Measurements from ENCODE around the gene NPRL2.

Gene NPRL2

DNA sequence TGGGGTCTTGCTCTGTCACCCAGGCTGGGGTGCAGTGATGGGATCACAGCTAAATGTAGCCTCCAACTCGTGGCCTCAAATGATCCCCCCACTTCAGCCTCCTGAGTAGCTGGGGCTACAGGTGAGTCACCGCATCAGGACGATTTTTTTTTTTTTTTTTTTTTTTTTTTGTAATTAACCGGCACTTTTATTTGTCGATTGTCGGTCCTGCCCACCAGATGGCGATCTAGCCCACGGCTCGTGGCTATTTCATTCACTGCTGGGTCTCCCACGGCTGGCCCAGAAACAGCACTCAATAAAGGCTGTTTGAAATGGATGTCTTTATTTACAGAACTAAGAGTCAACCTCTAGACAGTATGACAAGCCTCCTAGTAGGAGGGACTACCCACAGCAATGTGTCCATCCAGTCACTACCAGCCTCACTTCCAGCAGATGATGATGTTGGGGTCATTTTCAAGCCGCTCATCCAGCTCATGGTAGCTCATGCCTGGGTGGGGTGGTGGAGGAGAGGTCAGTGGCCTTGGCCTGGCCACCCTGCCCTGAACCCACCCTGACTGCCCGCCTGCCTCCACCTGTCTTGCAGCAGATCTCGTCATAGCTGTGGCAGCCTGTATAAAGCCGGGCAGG lies 3.3 kb downstream of the NPRL2 start:
- peak; percentile 27 for DNase-seq

DNA sequence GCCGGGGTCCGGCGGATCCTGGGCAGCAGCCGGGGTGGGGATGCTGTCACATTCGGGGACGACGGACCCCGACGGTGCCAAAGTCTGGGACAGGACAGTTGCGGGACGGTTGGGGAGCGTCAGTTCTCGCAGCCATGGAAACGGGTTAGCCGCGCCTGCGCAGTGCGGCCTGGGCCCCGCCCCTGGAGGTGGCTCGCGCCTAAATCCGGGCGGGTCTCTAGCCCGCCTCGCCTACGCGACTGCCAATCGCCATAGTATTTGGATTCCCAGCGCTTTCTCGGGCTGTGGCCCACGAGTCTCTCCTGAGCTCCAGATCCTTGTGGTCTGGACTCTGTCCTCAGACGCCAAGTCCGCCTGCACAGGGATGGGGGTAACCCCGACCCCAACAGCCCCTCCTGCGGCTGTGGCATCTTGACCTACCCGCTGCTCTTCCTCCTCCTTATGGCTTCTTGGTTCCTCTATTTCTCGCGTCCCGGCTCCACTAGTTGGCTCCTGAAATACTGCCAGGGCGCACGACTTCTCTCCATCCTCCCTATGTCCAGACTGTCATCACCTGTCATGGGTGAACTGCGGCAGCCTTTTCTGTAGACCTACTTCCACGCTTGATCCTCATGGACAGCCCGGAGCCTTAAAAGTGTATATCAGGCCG lies 4.9 kb downstream of the NPRL2 start, which contains the start of gene ZMYND10:
Gene ZMYND10 (minus strand): TSS at position 147 of the 649 bp plus-strand sequence. CDS start 153 bp downstream, outside the sequence.
- DNase-seq, result no peak

- DNase-seq, result no peak
Observed at GRCh38 chr3:50345008-50345407, 5.6 kb downstream of the NPRL2 start.

GRCh38 chr3:50342813-50343633 lies 7.6 kb downstream of the NPRL2 start:
- DNase-seq, result no peak

- no peak for DNase-seq
Observed at GRCh38 chr3:50341996-50342650, 8.5 kb downstream of the NPRL2 start.

- DNase-seq, result no peak
Observed at GRCh38 chr3:50341537-50341936, 9.0 kb downstream of the NPRL2 start.

DNA sequence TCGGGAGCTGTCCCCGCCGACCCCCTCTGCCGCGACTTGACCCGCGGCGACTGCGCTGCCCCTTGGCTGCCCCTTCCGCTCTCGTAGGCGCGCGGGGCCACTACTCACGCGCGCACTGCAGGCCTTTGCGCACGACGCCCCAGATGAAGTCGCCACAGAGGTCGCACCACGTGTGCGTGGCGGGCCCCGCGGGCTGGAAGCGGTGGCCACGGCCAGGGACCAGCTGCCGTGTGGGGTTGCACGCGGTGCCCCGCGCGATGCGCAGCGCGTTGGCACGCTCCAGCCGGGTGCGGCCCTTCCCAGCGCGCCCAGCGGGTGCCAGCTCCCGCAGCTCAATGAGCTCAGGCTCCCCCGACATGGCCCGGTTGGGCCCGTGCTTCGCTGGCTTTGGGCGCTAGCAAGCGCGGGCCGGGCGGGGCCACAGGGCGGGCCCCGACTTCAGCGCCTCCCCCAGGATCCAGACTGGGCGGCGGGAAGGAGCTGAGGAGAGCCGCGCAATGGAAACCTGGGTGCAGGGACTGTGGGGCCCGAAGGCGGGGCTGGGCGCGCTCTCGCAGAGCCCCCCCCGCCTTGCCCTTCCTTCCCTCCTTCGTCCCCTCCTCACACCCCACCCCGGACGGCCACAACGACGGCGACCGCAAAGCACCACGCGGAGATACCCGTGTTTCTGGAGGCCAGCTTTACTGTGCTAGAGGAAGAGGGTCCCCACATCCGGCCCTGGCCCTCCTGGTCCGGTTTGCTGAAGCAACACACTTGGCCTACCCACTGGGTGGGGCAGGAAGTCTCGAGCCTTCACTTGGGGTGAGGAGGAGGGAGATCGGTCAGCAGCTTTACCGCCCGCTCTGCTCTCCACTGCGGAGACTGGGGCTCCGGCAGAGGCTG lies 9.9 kb downstream of the NPRL2 start, which contains the start of gene RASSF1:
Gene RASSF1 (minus strand): TSS at position 389 of the 882 bp plus-strand sequence. CDS start 31 bp downstream, at position 358.
- DNase-seq, result peak; percentile 92

DNA sequence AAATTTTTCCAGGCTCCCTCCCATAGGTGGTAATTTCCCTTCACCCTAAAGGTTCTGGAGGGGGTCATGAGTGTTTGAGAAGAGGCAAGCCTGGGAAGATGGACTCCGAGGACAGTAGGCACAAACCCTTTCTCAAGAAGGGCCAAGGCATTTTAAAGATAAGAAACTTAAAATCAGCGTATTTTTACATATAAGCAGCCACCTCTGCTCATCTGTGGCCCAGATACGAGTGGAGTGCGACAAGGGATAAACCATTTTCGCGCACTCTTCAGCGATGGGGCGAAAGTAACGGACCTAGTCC lies 10.5 kb downstream of the NPRL2 start:
- DNase-seq, result no peak

GRCh38 chr3:50339485-50340146 lies 11.0 kb downstream of the NPRL2 start:
- DNase-seq, result no peak

DNA sequence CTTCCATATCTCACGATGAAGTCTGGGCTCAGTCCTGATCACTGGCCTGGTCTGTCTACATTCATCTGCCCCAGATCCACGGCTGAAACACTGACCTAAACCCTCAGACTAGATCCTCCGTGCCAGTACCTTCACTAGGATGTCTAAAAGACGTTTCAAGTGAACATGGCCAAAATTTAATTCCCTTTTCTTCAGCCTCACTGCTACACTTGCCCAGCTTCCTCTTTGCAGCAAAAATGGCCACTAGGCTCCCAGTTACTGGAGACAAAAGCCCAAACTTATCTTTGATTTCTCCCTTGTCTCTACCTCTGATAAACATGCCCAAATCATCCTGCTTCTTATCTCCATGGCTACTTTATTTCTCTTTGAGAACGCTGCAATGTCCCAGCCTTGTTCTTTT lies 11.6 kb downstream of the NPRL2 start:
- DNase-seq, result no peak

GRCh38 chr3:50337175-50337861 lies 13.3 kb downstream of the NPRL2 start:
- DNase-seq, result peak; percentile 96

DNA sequence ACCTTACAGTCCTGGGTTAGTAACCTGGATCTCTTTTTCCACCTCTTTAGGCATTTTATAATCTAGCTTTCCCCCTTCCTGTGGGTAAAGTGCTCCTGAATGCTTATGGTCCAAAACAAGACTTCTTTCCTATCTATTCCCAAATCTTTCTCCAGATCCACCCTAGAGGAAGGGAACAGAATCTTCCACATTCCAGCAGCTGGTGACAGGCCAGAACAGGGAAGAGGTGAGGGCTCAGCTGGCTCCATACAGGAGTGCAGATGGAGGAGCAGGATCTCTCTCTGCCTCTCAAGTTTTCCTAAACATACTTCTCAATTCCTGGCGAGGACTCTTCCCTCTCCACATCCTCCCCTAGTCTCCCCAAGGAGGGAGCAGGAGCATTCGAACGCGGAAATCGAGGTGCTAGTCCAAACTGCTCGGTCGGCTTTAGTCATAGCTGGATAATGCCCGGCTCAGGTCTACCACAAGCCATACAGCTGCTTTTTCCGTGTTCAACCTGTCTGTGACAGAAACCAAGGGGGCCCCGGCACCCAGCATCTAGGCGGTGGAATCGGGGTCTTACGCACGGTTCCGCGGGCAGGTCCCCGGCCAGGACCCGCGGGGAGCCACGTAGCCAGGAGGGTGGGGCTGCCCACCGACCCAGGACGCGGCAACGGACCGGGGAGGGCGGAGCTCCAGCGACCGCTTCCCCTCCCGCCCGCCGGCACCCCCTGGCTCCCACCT lies 14.0 kb downstream of the NPRL2 start:
- DNase-seq, result no peak

DNA sequence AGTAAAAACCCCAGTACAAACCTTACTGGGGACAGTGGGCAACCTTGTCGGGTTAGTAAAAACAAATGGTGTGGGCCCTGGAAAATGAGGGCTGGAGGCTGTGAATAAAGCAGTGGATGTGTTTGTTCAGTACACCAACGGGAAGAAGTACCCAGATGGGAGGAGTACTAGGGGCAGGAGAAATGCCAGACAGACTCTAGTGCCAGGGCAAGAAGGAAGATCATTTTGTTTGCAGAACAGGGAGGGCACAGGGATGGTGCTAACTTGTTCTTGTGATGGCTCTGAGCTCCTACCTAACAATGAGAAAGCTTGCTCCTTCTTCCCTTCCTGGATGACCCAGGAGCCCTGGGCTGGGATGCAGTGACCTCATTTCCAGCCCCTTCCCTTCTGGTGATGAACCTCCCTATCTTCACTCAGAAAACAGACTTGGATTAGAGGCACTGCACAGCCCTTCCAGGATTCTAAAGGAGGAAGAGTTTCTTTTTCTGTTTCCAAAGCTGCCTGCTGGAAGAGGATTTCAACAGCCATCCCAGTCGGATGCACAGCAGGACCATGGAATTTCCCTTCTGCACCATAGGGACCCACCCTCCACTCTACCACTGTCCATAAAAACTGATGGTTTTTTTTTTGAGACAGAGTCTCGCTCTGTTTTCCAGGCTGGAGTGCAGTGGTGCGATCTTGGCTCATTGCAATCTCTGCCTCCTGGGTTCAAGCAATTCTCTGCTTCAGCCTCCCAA lies 16.1 kb downstream of the NPRL2 start:
- DNase-seq, result no peak

GRCh38 chr3:50333744-50334328 lies 16.7 kb downstream of the NPRL2 start:
- DNase-seq, result no peak

GRCh38 chr3:50331364-50331907 lies 19.1 kb downstream of the NPRL2 start:
- DNase-seq, result no peak

DNA sequence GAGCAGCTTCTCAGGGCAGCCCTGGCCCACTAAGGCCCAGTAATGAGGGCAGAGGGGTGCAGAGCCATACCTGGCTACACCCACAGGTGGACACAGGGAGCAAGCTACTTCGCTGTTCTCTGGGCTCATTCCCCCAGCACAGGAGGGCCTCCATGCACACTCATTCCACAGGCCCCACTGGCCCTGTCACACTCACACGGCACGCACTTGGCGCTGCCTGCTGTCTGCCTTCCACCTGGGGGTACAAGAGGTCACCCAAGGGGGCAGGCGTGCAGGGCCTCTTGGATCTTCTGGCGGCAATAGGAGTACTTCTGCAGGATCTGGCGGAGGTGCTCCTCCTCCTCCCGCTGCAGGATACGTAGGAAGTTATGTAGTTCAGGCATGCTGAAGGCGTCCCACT lies 20.2 kb downstream of the NPRL2 start:
- DNase-seq, result no peak

GRCh38 chr3:50327943-50328691 lies 22.5 kb downstream of the NPRL2 start, which contains the start of gene TUSC2:
Gene TUSC2, minus strand, starts transcription at chr3:50328223. Its CDS starts 124 bp downstream, at chr3:50328099.
- DNase-seq, result peak; percentile 90

GRCh38 chr3:50327129-50327528 lies 23.4 kb downstream of the NPRL2 start:
- DNase-seq, result no peak

Measured in GF-D8 (cell line).